GM13976 (cell line): ENCODE measurements around the gene ASB10.

ENCODE experiments used
- DNase-seq: peaks from one replicate; pipeline ENCODE4 v3.0.0; 2012; ENCODE audit warnings: low spot score
- CTCF ChIP-seq: IDR thresholded peaks from 2 replicates; pipeline ENCODE4 v1.5.1; 2012; ENCODE audit warnings: borderline replicate concordance, mild to moderate bottlenecking; ENCODE audit not compliant: insufficient read depth; ENCODE audit errors: extremely low read depth, missing control alignments, control extremely low read depth
- in situ Hi-C: fragments of 300-500 bp; cut with MboI; formaldehyde crosslinking; loops from one replicate; pipeline ENCODE4 v1.12.0; 2022; ENCODE audit warnings: low sequenced_read_pairs, mixed read lengths, inconsistent platforms; ENCODE audit not compliant: unreplicated experiment

The ASB10 gene

DNA sequence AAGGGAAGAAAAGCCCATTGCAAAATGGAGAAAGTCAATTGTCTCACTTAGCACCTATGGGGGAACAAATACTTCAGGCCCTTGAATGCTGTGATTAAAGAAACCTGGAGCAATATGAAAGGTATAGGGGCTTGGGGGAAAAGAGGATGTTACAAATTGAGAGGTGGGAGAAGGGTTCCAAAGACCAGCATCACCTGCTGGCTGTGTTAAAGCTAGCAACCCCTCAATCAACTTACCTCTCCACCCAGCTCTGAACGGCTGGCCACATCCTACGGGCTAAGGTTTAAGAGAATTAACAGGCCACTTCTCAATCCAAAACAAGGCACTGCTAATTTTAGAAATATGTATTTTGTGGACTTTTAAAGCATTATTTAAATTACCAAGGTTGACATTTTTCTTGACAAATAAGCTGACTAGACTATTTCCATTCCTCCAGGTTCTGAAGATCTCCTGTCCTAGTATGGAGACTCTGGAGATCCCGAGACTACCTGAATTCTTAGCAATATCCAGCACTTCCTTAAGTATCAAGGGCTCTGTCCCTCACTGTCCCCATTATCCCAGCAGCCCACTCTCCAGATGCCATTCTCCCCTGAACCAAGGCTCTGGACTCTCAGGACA is 24.2 kb upstream of the ASB10 start:
- no peak for DNase-seq
- TF ChIP-seq CTCF, result no peak
- in situ Hi-C loops, result no loop called here

DNA sequence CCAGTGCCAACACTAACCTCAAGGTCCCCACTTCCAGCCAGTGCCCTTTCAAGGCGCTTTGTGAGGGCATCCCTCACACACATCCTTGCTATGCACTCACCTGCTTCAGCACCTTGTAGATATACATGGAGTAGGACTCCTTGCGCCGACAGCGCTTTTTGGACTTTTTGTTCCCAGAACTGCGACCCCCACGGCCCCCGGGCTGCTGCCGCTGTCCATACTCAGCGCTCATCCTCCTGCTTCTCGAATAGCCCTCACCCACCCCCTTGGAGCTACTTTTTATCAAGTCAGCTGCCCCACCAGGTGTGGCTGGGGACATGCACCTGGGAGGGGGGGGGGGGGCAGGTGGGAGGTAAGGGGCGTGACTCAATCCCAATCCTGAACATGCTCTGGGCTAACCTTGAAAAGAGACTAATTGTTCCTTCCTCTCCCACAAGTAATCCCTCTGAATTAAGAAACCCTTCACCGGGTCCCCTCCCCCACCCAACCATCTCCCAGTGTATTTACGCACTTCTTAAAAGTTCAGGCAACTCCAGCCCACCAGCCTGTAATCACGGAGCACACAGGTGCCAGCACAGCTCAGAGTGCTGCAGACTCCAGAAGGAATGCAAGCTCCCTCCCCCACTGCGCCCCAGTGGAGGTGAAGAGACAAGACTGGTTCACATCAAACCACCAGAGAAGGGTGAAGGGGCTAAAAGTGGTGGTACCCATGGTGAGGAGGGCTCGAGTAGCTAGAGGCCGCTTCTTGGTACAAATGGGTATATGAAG is 23.2 kb upstream of the ASB10 start, which contains the start of gene H2BK1:
H2BK1 (minus strand) TSS at position 402 of the 768 bp plus-strand sequence; CDS start at position 232, 170 bp downstream.
- in situ Hi-C loops, result no loop called here
- TF ChIP-seq CTCF, result no peak
- no peak for DNase-seq

- TF ChIP-seq CTCF, result no peak
- in situ Hi-C loops, result no loop called here
These were observed 22.5 kb upstream of the ASB10 start for GRCh38 chr7:151209588-151209987.

GRCh38 chr7:151208253-151208862 is 21.3 kb upstream of the ASB10 start:
- in situ Hi-C loops, result no loop called here
- DNase-seq, result no peak
- TF ChIP-seq CTCF, result no peak

More at GRCh38 chr7:151209588-151209987, 22.5 kb upstream of the ASB10 start:
- no peak for DNase-seq

GRCh38 chr7:151207804-151208203 is 20.8 kb upstream of the ASB10 start:
- in situ Hi-C loops, result no loop called here
- no peak for TF ChIP-seq CTCF
- DNase-seq, result no peak

DNA sequence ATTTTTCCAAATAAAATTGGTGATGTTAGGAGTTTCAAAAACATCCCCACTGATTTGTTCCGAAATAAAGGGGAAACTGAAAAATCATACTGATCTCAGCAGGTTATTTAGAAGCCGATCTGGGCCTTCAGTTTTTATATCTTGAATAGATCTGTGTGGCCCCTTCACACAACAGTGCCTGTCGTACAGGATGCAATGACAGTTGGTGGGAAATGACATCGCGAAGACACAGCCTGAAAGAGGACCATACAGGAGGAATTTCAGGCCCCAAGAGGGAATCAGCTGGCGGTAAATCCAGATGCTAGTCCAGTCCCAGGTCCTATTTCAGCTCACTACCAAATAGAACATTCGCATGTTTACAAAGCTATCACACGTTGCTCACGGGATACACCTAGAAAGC is 20.3 kb upstream of the ASB10 start:
- no peak for DNase-seq
- TF ChIP-seq CTCF, result no peak
- in situ Hi-C loops, result no loop called here
